IPS-15b (cell line): ENCODE data around the gene MIPOL1.
"Not testable (repeated sequence)": the region's sequence is repeated elsewhere in the genome, so short reads cannot be mapped to it uniquely, and the experiment has no call there.

Experiments used
- H3K27me3 ChIP-seq: one replicate; pipeline ENCODE4 v1.6.1; 2013; ENCODE audit warnings: low read length; ENCODE audit not compliant: control insufficient read depth, insufficient read depth
- H3K36me3 ChIP-seq: one replicate; pipeline ENCODE4 v1.6.1; 2013; ENCODE audit warnings: low read length; ENCODE audit not compliant: control insufficient read depth, insufficient read depth
- H3K4me1 ChIP-seq: one replicate; pipeline ENCODE4 v1.6.1; 2013; ENCODE audit warnings: mild to moderate bottlenecking, low read length; ENCODE audit not compliant: control insufficient read depth, insufficient read depth
- H3K4me3 ChIP-seq: one replicate; pipeline ENCODE4 v1.5.1; 2013; ENCODE audit warnings: low read depth, low read length
- H3K9ac ChIP-seq: one replicate; pipeline ENCODE4 v1.6.1; 2013; ENCODE audit warnings: low read depth, mild to moderate bottlenecking, low read length
- H3K9me3 ChIP-seq: one replicate; pipeline ENCODE4 v1.6.1; 2013; ENCODE audit warnings: mild to moderate bottlenecking, low read length; ENCODE audit not compliant: control insufficient read depth, insufficient read depth

The MIPOL1 gene

DNA sequence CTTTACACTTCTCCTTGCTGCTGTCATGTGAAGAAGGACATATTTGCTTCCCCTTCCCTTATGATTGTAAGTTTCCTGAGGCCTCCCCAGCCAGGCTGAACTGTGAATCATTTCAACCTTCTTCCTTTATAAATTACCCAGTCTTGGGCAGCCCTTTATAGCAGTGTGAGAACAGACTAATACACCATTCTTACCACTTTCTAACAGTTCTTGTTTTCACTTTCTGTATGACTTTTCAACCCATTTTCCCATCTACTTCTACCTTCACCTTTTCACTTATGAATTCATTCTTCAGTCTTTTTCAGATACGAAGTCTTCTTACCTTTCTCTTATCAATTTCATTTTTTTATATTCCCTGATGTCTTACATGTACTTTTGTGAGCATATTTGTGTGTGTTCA lies 342.3 kb downstream of the MIPOL1 start:
- no peak overlapping the region for H3K4me3 ChIP-seq

DNA sequence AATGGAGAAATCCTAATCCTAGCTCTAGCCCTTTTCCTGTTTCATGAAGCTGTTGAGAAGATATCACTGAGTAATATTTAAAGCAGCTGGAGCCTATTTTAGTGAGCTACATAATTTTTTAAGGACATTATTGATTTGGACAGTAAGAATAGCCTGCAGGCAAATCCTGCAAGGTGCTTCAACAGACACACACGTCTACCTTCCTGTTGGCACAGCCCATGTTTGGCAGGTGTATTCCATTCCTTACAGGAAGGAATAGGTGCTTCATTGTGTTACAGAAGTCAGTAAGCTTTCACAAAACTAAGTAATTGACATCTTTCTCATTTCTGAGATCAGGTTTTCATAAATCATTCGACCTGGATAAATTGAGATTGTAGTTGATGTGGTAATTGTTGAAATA lies 346.7 kb downstream of the MIPOL1 start:
- H3K4me3 ChIP-seq = no peak overlapping the region
- H3K4me1 ChIP-seq = no peaks in the 10 kb centered on the region
- no peaks in the 10 kb centered on the region for H3K9me3 ChIP-seq
- no peaks in the 10 kb centered on the region for H3K27me3 ChIP-seq
- no peak overlapping the region for H3K9ac ChIP-seq
- no peaks in the 10 kb centered on the region for H3K36me3 ChIP-seq

More for the DNA sequence above, 342.3 kb downstream of the MIPOL1 start:
- Histone ChIP-seq H3K36me3 (no peaks in the 10 kb centered on the region), H3K4me1 (no peaks in the 10 kb centered on the region), H3K9me3 (no peaks in the 10 kb centered on the region), H3K27me3 (no peaks in the 10 kb centered on the region), H3K9ac (no peak overlapping the region)

DNA sequence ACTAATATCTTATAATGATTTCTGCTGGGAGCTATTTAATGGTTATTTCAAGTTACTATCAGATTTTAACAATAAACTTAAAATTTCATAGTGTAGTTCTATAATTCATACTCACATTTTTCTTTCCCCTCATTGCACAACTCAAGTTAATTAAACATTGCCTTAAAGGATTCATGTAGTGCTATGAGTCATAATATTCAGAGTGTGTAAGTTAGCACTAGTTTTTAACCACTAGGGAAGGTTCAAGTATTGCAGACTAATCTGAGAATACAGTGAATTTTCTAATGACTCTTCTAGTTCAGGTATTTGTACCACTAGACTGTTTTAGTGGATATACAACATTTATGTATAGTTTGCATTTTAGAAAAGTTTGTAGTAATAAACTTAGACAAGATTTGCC lies 347.4 kb downstream of the MIPOL1 start:
- Histone ChIP-seq H3K9ac (no peak overlapping the region), H3K27me3 (no peaks in the 10 kb centered on the region), H3K9me3 (no peaks in the 10 kb centered on the region), H3K36me3 (no peaks in the 10 kb centered on the region), H3K4me1 (no peaks in the 10 kb centered on the region), H3K4me3 (no peak overlapping the region)

DNA sequence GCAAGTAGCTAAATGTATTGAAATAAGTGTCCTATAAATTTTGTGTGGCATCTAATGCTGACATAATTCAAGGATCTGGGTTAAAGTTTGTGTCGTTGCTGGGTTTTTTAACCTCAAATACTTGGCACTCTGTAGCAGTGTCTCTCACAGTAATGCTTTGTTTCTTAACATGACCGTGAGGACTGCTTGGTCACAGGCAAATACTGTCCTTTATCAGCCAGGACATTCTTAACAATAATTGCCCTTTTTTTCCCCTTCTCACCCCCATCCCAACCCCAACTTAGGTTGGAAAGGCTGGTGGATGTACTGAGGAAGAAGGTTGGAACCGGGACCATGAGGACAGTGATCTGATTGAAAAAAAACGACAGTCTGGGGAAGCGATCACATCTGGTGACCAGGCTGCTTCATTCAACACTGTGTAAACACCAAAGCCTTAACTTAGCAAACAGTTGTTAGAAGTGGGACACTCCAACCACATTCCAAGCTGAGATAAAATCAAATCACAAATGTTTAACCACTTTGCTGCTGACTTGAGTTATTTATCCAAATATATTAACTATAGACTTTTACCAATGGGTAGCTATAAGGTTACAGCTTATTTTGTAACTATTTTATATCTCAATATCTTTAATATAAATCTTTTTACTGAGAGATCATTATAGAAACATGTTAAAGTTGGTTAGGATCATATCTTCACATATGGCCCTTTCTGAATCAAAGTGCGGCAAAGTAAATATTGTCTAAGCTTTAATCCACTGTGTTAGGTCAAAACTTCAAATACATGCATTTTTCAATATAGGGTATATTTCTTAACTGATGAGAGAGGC lies 349.1 kb downstream of the MIPOL1 start:
- Histone ChIP-seq H3K4me3 (no peak overlapping the region), H3K36me3 (no peaks in the 10 kb centered on the region), H3K9ac (no peak overlapping the region), H3K4me1 (no peaks in the 10 kb centered on the region), H3K9me3 (no peaks in the 10 kb centered on the region), H3K27me3 (no peaks in the 10 kb centered on the region)

DNA sequence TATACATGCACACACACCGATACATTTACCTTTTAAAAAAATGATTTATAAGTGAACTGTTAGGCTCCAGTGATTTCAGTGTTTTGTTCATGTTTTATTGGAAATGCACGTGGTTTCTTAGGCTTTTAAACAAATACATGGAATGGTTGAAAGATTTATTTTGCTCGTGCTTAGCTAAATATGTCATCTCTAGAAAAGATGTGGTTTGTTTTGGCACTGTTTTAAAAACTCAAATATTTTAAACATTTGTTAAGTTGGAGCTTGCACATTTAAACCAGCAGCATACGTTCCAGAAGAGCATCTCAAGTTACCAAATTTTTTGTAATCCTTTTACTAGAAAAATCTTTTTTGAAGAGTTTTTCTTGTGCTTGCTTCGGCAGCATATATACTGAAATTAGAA lies 352.8 kb downstream of the MIPOL1 start:
- no peaks in the 10 kb centered on the region for H3K36me3 ChIP-seq
- H3K27me3 ChIP-seq = no peaks in the 10 kb centered on the region
- no peaks in the 10 kb centered on the region for H3K9me3 ChIP-seq
- no peaks in the 10 kb centered on the region for H3K4me1 ChIP-seq
- H3K9ac ChIP-seq = no peak overlapping the region
- H3K4me3 ChIP-seq = no peak overlapping the region

DNA sequence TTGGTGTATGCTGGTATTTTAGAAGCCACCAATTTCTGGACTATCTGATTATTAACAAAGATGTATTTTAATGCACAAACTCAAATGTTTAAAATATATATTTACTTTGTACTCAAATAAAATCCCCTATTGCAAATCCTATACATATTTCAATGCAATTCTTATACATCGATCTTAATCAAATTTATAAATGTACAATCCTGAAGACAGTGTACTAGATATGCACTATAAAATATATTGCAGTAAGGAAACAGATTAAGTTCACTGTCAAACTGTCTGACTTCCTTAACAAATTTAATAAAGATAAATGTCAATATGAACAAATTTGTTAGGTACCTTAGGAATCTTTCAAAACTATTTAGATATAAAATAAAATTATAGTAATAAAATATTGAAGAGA lies 353.4 kb downstream of the MIPOL1 start:
- Histone ChIP-seq H3K36me3 (no peaks in the 10 kb centered on the region), H3K9me3 (no peaks in the 10 kb centered on the region), H3K9ac (no peak overlapping the region), H3K4me3 (no peak overlapping the region), H3K27me3 (no peaks in the 10 kb centered on the region), H3K4me1 (no peaks in the 10 kb centered on the region)

DNA sequence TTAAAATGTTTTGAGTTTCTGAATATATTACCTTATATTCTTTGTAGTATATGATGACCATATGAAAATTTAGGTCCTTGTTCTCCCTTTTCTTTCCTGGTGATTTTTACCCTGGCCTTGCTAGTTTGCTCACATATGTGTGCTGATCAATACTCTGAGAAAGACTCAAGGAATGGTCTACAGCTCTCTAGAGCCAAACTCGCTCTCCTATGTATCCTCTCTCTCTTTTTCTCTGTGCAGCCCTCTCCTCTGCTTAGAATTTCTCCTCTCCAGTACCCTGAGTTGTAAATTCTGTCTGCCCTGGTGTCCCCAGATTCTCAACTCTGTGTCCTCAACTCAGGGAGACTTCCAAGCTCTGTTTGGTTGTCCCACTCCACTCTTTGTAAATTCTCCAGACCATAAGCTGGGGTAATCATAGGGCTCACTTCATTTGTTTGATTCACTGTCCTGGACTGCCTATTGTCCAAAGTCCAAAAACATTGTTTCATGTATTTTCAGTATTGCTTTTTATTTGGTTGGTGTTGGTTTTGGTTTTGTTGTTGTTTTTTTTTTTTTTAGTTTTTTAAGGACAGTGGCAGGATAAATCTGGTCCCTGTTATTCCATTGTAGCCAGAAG lies 356.3 kb downstream of the MIPOL1 start:
- no peak overlapping the region for H3K9ac ChIP-seq
- H3K27me3 ChIP-seq = no peaks in the 10 kb centered on the region
- H3K9me3 ChIP-seq = no peaks in the 10 kb centered on the region
- no peaks in the 10 kb centered on the region for H3K36me3 ChIP-seq
- no peaks in the 10 kb centered on the region for H3K4me1 ChIP-seq
- no peak overlapping the region for H3K4me3 ChIP-seq

DNA sequence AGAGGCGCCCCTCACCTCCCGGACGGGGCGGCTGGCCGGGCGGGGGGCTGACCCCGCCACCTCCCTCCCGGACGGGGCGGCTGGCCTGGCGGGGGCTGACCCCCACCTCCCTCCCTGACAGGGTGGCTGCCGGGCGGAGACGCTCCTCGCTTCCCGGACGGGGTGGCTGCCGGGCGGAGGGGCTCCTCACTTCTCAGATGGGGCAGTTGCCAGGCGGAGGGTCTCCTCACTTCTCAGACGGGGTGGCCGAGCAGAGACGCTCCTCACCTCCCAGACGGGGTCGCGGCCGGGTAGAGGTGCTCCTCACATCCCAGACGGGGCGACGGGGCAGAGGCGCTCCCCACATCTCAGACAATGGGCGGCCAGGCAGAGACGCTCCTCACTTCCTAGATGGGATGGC lies 357.9 kb downstream of the MIPOL1 start:
- H3K4me3 ChIP-seq, H3K27me3 ChIP-seq, H3K36me3 ChIP-seq, H3K9ac ChIP-seq, H3K9me3 ChIP-seq, H3K4me1 ChIP-seq: not testable (repeated sequence)

DNA sequence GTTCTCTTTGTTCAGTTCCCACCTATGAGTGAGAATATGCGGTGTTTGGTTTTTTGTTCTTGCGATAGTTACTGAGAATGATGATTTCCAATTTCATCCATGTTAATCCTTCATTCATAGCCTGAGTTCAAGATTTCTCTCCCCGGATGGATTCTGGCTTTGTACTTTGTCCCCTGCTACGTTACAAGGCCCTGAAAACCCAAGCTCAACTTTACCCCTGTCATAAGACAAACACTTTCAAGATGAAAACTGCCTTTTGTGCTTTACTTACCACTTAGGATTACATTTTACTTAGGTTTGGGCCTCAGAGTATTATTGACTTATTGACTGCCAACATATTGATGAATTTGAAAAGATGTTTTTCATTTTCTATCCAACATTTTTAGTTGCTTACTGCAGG lies 361.0 kb downstream of the MIPOL1 start:
- Histone ChIP-seq H3K9me3 (no peaks in the 10 kb centered on the region), H3K4me1 (no peaks in the 10 kb centered on the region), H3K9ac (no peak overlapping the region), H3K36me3 (no peaks in the 10 kb centered on the region), H3K27me3 (no peaks in the 10 kb centered on the region), H3K4me3 (no peak overlapping the region)

DNA sequence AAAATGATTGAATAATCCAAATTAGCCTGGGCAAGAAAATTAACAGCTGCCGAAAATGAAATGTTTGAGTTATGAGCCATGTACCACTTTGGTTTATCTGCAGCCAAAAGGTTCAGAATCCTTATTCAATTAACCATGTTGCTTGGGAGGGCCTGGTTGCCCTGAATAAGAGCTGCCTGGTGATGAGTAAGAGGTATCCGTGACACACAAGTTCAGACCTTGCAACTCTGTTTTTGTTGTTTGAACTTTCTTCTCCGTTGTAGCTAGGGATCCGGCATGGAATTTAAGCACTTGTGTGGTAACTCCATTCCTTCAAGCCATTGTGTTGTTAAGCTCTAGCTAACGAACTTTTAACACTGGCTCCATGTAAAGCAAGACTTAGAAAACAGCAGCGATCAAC lies 361.6 kb downstream of the MIPOL1 start:
- no peaks in the 10 kb centered on the region for H3K4me1 ChIP-seq
- no peaks in the 10 kb centered on the region for H3K36me3 ChIP-seq
- H3K4me3 ChIP-seq = no peak overlapping the region
- no peaks in the 10 kb centered on the region for H3K27me3 ChIP-seq
- H3K9ac ChIP-seq = no peak overlapping the region
- no peaks in the 10 kb centered on the region for H3K9me3 ChIP-seq

DNA sequence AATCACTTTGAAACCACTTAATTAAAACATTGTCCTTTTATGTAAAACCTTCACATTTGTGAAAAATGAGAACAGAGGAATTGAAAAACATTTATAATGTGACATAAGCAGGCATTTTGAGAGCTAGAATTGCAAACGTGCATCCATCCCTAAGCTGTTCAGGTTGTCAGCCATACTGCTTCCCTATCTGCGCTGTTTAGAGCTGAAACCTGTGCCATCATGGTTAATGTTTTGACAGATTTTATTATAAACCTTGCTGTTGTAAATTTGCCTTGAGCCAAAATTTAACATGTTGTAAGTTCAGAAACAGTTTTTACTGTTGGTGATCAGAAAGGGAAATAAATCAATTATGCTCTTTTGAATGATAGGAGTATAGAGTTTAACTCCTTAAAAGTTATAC lies 365.5 kb downstream of the MIPOL1 start:
- Histone ChIP-seq H3K27me3 (no peaks in the 10 kb centered on the region), H3K9me3 (no peaks in the 10 kb centered on the region), H3K36me3 (no peaks in the 10 kb centered on the region), H3K9ac (no peak overlapping the region), H3K4me1 (peaks cover 6% of the 10 kb centered on the region), H3K4me3 (no peak overlapping the region)

DNA sequence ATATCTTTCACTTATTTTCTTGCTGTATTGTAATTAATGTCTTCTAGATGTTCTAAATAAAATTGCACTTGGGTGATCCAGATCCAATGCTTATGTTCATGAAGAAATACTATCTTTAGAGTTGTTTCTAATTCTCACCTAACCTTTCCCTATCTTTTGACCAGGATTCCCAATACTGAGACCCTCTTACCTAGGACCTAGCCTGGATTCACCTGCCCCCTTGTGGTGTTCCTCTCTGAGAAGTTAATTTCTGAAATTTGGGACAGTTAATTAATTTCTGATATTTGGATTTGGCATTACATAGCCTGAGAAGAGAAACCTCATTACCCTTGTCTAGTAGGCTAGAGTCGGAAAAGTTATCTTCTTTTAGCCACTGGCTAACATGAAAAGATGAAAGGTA lies 367.8 kb downstream of the MIPOL1 start:
- H3K4me3 ChIP-seq = no peak overlapping the region
- H3K36me3 ChIP-seq = no peaks in the 10 kb centered on the region

More for the DNA sequence above, 367.8 kb downstream of the MIPOL1 start:
- Histone ChIP-seq H3K4me1 (peaks cover 6% of the 10 kb centered on the region), H3K27me3 (no peaks in the 10 kb centered on the region), H3K9ac (no peak overlapping the region), H3K9me3 (no peaks in the 10 kb centered on the region)
